GM11168 (cell line): ENCODE measurements around the gene NR1H4.
"Not testable (repeated sequence)": the region's sequence is repeated elsewhere in the genome, so short reads cannot be mapped to it uniquely, and the experiment has no call there.

Source experiments
- in situ Hi-C: fragments of 300-500 bp; cut with MboI; formaldehyde crosslinking; loops from one replicate; pipeline ENCODE4 v1.12.0; 2022; ENCODE audit warnings: low sequenced_read_pairs; ENCODE audit not compliant: unreplicated experiment

Gene NR1H4

DNA sequence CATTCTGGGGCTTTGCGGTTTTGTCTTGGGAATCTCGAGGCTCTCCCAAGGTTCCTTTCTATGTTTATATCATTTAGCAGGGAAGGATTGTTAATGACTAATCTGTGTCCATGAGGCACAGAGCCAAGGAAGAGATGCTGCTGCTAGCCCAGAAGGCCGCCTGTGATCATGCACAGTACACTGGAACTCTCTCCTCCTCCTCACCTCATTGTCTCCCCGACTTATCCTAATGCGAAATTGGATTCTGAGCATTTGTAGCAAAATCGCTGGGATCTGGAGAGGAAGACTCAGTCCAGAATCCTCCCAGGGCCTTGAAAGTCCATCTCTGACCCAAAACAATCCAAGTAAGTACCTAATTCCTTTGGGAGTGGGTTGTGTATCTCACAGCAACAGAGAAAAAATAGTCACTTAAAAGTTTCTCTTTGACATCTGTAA is at the start of gene NR1H4:
NR1H4 (plus strand) TSS at position 151 of the 435 bp plus-strand sequence. CDS start 19,458 bp downstream, outside the sequence.
- in situ Hi-C loops = no loop called here

DNA sequence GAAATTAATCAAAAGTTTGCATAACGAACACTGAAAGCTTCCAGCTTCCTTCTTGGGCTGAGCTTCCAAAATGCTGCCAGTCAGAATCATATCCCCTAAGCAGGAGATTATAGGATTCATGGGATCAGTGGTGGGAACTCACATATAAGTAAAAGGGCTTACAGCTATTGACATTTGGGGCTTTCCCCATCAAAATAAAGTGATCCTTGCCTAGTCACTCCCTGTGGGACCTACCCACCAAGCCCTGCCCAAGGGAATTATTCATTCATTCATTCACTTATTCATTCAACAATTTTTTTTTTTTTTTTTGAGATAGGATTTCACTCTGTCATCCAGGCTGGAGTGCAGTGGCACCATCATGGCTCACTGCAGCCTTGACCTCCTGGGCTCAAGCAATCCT is 47.5 kb upstream of the NR1H4 start:
- in situ Hi-C loops = no loop called here

DNA sequence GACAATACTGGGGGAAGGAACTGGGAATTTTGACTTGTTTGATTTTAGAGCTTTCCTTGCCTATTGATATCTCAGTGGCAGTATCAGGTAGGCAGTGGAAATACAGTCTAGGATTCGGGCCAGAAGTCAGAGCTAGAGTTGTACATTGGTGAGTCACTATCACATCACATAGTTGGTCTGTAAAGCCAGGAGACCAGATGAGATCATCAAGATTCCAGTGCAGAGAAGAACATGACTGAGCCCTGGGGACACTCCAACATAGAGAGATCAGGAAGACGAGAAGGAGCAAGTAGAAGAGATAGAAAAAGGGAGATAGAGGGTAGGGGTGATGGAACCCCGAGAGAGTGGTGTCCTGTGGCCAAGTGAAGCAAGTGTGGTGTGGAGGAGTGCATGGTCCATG is 46.6 kb upstream of the NR1H4 start:
- in situ Hi-C loops = no loop called here

DNA sequence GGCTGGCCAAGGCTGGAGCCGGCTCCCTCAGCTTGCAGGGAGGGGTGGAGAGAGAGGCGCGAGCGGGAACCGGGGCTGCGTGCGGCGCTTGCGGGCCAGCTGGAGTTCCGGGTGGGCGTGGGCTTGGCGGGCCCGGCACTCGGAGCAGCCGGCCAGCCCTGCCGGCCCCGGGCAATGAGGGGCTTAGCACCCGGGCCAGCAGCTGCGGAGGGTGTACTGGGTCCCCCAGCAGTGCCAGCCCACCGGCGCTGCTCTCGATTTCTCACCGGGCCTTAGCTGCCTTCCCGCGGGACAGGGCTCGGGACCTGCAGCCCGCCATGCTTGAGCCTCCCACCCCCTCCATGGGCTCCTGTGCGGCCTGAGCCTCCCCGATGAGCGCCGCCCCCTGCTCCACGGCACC is 43.4 kb upstream of the NR1H4 start:
- in situ Hi-C loops = not testable (repeated sequence)

DNA sequence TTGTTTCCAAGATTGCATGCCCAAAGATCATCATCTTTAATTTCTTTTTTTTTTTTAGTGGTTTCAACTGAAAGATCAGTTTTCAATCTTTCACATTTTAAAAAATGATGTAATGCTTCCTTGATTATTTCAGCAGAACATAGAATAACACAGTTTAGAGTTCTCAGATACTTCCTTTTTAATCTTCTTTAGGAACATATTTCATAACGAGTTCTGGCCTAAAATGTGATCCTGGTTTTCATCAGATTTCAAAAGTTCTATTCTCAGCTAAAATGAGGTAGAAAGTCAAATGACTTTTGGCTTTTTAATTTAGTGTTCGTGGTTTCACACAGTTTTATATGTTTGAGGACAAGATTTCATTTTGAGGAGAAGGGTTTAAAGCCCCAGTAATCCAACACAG is 40.0 kb upstream of the NR1H4 start:
- in situ Hi-C loops = no loop called here

DNA sequence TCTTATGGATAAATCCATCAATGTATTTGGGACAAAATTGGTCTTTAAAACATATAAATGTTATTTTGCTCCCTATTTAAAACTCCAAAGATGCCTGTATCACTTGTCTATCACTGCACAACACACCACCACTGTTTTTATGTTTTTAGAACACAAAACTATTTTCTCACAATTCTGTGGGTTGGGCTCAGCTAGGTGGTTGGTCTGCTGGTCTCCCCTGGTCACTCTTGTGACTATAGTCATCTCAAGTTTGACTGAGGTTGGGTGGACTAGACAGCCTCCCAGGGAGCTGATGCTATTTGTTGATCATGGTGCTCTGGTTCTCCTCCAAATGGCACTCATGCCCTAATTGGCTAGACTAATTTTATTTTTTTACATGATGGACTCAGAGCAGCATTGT is 39.5 kb upstream of the NR1H4 start:
- in situ Hi-C loops = no loop called here

DNA sequence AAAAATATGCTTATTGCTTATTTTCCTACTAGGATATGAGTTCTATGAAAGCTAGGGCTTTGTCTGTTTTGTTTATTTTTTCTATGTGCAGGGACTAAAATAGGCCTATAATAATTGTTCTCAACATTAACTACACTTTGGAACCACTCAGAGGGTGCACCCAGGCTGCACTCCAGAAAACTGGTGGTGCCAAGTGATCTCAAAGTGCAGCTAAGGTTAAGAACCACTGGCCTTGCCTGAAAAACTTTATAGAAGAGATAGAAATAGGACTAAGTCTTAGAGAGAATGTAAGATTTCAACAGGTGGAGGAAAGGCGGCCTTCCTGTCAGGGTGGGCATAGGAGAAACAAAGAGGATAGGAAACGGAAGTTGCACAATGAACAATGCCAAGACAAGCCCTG is 37.7 kb upstream of the NR1H4 start:
- in situ Hi-C loops = no loop called here

DNA sequence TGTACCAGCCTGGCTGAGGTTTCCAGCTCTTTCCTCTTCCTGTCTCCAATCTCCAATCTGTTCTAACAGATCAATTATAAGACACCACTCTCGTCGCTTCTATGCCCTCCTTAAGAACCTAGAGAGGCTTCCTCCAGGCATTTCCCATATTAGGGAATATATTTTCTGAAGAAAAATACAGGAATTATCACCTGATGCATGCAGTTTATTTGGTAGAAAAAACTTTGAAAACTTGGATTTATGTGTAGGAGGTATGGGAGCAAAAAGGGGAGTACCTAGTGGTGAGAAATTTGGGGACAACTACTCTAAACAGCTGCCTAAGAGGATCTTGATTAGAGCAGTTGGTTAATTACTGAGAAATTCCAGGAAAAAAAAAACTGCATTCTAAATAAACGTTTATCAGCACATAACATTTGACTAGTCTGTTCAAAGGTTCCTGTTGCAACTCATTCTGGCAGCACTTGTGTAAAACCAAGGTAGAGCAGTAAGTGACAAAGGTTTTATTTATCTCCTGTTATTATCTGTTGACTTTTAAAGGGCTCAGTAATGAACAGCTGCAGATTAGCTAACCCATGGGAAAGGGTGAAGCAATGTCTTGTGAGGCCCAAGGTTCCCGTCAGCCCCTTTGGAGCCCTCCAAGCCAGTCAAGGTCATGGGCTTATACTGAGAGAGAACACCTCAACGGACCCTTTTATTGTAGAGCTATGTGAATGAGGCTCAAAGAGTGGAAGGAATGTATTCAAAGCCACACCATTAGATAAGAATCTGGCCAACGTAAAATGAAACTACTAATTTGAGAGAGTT is 36.4 kb upstream of the NR1H4 start:
- in situ Hi-C loops = no loop called here

DNA sequence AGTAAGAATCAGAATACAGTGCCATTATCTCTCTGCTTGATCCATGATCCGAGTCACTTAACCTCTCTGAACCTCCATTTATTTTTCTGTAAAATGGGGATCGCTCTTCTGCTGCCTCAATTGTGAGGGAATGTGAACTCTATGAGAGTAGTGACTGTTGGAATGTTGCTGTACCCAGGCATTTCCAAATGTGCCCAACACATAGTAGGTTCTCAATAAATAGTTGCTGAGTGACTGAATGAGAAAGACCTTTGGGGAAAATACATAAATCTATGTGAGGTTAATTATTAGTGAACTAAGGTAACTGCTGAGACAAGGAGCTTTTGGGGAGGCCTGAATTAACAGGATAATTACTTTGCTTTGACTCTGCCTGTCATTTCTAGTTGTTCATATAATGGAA is 33.9 kb upstream of the NR1H4 start:
- in situ Hi-C loops = no loop called here

DNA sequence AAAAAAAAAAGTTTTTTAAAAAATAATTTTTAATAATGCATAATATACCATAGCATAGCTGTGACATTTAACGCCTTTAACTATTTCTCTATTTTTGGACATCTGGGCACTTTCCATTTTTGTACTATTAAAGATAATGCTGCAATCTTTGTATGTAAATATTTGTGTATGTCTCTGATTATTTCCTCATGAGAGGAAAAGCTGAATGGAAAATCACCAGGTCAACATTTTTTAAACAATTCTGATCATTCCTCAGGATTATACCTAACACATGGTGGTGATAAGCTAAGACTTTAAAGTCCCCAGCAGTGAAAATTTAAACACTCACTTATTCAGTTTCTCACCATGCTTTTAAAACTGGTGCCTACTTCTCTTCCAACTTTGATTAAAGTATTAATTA is 31.3 kb upstream of the NR1H4 start:
- in situ Hi-C loops = no loop called here

DNA sequence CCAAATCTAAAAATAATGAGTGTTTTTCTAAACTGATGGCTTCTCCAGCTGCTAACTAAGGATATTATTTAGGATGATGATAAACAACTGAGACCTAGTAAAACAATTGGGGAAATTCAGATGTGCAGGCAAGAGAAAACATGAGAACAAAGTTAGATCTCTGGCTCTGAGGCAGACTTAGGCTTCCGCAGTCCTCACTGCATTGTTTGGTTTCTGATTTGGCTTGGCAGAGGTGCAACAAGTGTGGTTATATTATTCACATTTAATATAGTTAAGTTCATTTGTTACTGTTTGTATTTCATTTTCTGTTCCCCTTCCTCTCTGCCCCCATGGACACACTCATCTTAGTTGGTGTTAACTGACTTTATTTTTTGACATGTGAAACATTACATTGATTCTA is 30.2 kb upstream of the NR1H4 start:
- in situ Hi-C loops = no loop called here

DNA sequence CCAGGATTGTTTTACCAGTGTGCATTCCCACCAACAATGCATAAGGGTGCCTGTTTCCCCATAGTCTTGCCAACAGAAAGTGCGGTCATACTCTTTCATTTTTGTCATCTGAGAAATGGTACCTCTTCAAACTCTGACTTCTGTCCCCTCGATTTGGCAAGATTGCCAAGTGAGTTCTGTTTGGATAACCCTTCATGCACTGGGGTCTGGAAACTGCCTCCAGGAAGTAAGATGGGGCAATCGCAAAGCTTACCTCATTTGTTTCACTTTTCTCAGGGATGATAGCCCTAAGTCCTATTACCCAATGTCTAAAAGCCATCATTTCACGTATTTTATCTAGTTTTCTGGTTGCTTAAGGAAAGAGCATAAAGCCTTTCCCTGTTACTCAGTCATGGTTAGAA is 28.6 kb upstream of the NR1H4 start:
- in situ Hi-C loops = no loop called here

DNA sequence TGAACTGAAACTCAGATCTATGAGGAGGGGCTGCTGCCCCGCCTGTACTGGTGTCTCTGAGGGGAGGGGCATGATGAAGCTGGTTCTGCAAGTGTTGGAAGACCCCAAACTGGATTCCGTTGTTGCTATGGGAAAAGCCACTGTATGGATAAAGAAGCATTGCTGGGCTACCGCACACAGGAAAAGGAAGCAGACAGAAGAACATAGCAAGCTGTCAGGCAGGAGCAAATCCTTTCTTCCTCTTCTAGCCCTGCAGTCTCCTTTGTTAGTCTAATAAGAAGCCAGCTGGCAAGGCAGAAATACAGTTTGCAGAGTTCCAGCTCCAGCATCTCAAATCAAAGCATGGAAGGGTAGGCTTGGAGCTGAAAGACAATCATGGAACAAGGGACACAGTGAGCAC is 26.3 kb upstream of the NR1H4 start:
- in situ Hi-C loops = no loop called here

DNA sequence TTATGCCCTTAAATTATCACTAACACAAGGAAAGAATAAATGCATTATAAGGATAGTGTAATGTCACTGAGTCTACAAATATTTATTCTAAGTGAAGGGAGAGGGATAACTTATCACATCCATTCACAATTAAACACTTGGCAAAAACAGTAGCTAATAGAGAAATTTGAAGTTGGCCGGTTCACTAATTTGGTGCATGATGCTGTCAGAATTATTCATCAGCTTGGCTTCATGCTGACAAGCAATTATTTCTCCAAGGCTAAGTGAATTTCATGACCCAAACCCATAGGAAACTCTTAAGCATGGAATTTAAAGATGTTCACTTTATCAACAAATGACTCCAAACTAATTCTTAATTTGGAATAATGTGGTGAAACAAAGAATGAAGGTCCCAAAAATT is 25.0 kb upstream of the NR1H4 start:
- in situ Hi-C loops = no loop called here

DNA sequence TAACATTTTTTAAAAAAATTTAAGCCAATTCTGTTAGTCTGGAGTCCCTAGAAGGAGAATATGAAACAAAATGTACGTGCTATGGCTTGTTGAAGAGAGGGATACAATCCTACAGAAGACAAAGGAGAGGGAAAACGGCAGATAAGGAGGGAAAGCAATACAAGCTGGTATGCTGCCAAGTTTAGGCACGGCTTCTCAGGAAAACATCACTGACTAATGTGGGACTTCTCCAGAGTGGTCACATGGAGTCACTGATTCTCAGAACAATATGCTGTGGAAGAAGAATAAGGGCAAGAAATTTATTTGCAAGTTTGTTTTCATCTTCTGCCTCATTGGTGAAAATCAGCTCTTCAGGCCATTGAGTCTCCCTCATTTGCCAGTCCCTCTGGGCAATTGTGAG is 22.9 kb upstream of the NR1H4 start:
- in situ Hi-C loops = no loop called here

DNA sequence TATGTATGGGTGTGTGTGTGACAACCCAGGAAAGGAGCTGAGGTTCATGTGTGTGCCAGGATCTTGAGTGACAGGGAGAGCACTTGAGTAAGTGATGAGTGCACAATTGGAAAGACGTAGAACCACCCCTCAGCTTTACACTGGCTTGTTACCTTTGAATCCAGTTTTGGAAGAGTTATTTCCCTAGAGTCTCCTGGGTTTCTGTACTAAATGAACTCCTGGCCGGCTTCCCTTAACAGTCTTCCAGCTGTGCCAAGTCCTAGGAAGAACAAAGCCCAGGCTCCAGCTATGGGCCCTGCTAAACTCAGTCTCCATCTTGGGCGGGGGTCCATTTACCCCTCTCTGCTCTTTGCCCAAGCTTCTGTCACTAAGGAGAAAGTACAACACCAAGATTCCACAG is 19.7 kb upstream of the NR1H4 start:
- in situ Hi-C loops = no loop called here

DNA sequence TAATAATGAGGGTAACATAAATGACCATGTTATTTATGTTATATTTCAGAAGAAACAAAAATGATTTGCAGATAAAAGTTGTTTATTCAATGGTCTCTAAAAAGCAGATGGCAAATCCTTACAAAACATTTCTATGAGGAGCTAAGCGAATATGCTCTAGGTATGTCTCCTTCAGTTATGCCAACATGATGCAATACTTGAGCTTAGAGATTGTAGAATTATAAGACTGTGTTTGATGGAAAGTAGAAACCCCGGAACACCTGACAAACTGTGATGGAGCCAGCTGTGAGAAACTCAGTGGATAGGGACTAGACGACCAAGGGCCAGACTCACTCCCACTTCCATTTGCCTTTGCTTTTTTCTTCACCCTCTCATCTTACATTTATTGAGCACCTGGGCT is 17.8 kb upstream of the NR1H4 start:
- in situ Hi-C loops = no loop called here

DNA sequence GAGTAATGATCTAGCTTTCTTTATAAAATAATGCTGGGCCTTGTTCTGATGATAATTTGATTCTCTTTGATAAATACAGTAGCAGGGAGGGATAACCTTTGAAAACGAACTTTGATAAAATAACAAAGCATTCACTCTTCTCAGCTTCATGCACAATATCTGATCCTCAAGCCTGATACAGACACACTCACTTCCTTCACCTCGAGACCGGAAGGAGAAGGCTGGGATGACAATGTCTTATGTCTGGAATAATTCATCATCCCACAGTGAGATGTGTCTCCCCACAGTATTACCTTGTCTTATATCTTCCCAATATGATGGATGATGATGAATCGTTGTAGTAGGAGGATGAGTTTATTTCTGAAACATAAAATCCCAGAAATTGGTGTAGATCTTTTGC is 15.5 kb upstream of the NR1H4 start:
- in situ Hi-C loops = no loop called here

DNA sequence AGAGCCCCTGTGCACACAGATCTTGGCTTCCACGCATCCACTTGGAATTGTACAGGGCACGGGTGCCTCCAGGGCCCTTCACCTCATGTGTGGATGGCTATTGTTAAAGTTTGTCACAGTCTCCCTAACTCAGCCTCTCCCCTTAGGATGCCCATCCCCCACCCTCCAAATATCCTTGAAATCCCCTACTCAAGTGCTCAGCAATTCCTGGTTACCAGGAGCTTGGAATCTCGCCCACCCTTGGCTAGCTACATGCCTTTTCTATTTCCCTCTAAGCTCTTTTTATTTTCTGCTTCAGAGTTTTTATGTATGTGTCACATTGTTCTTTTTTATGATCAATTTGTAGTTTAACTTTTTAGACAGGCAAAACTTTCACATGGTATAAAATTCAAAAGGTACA is 13.0 kb upstream of the NR1H4 start:
- in situ Hi-C loops = no loop called here

DNA sequence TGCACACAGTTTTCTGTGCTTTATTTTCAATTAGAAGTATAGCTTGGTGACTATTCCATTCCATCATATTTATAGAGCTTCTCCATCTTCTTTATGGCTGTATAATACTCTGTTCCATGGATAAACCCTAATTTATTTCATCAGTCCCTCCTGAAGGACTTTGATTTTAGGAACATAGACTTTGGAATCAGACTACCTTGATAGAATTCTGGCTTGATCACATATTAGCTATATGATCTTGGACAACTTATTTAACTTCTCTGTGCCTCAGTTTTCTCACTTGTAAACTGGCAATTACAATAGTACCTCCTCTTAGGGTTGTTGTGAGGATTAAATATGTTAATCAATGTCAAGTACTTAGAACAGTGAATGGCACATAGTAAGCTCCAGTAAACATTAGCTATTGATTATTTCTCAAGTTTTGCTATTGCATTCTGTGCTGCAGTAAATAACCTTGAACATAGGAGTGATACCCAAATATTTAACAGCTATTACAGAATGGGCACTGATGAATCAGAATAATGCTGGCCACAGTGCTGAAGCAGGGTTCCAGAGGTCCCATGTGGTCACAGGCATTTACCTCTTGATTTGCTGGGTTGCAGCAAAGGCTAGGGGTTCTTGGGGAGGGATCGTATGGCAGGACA is 12.2 kb upstream of the NR1H4 start:
- in situ Hi-C loops = no loop called here

DNA sequence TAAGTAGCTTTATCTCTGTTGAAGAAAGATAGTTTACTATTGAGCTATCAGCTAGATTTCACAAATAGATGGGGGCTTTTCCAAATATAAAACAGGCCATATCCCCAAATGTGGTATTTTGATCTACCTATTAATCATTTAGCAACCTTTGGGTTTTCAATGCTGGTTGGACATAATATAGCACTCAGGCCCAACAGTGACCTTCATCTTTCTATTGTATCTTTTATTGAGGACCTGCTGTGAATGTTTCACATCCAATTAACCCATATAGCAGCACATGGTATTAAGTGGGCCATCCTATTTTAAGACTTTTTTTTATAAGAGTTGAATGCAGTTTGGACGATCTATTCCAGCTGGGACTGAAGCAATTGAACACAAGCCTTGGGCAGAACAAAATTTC is 10.0 kb upstream of the NR1H4 start:
- in situ Hi-C loops = no loop called here

DNA sequence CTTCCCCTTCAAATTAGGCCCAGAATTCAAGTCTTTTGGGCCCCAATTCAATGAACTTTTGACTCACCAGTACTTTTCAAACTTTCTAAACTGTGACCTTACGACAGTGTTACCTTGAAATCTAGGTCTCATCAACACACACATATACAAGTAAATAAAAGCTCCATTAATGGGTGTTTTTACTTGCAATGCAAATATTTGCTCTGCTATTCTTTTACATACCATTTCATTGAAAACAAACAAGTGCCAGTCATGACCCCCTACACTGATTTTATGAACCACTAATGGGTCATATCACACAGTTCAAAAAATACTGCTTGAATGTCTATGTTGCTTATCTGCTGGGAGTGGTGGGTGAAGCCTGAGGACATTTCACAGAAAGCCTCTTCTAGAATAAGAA is 9.1 kb upstream of the NR1H4 start:
- in situ Hi-C loops = no loop called here
